Stimulated activated CD4-positive, alpha-beta T cell treated with anti-CD3 and anti-CD28 coated beads, Interleukin-4, amount 100 ng/mL, for 4 hours (primary cell): Measurements from ENCODE around the gene SETD5.

Source experiments
- DNase-seq, 2 experiments: peaks; one replicate each; pipeline ENCODE4 v3.0.0-alpha.2; 2020

The SETD5 gene

DNA sequence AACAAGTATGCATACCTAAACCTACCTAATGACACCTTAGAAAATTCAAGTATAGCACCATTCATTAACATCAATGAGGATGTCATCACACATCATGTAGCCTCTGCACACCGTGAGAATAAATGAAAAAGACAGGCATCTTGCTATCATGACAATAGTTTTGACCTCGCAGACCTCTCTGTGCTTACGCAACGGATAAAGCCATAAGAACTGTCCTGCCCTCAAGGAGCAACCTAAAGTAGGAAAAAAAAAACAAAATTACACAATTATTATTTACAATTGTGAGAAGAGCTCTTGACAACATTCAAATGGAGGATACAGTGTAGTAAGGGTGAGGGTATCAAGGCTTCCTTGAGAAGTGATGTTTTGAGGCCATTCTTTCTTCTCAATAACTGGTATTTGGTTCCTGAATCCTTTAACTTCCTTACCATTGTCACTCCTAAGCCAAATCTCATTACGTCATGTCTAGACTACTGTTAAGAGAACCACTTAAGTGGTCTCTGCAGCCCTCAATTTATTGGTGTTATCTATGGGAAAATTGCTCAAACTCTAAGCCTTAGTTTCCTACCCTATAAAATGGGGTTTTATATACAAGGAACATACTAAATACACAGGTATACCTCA is 7.0 kb upstream of the SETD5 start:
- no peak for DNase-seq

DNA sequence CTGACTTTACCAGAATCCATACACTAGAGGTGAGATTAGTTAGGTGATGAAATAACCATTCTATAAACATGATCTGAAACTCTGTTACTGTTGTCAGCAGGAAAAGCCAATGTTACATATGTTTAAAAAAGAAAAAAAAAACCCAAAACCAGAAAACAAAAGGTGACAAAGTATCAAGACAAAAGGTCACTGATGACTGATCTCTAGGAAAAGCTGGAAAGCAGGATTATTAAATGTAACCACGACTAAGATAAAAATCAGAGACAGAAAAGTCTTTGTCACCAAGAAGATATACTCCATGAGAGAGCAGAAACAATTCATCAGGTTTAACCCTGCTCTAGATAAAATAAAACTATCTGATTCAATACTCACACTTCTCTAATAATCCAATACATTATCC is 5.4 kb upstream of the SETD5 start:
- DNase-seq, result no peak

DNA sequence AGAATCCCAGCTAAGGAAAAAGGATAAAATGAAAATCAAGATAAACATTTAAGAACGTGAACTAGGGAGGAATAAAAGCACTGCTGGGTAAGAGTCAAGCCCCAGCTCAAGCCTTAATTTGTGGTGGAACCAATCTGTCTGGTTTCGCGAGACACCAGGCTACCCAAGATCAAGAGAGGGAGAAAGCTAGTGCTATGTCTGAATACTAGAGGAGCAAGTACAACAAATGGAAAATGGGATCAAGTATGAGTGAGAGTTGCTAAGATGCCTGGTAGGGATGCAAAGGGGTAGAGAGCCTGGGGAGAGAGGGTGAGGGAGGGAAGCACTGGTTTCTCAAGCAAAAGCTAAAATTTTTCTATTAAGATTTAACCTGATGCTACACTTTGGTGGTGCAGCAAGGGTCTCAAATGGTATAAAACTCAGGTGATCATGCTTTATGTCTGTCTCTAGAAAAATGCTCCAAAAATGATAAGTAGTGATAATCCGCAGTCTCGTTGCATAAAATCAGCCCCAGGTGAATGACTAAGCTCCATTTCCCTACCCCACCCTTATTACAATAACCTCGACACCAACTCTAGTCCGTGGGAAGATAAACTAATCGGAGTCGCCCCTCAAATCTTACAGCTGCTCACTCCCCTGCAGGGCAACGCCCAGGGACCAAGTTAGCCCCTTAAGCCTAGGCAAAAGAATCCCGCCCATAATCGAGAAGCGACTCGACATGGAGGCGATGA is 1.7 kb upstream of the SETD5 start:
- DNase-seq, result no peak

DNA sequence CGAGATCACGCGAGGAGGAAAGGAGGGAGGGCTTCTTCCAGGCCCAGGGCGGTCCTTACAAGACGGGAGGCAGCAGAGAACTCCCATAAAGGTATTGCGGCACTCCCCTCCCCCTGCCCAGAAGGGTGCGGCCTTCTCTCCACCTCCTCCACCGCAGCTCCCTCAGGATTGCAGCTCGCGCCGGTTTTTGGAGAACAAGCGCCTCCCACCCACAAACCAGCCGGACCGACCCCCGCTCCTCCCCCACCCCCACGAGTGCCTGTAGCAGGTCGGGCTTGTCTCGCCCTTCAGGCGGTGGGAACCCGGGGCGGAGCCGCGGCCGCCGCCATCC is 1.1 kb upstream of the SETD5 start:
- DNase-seq, result peak in 1 of 2 experiments; percentile 77

DNA sequence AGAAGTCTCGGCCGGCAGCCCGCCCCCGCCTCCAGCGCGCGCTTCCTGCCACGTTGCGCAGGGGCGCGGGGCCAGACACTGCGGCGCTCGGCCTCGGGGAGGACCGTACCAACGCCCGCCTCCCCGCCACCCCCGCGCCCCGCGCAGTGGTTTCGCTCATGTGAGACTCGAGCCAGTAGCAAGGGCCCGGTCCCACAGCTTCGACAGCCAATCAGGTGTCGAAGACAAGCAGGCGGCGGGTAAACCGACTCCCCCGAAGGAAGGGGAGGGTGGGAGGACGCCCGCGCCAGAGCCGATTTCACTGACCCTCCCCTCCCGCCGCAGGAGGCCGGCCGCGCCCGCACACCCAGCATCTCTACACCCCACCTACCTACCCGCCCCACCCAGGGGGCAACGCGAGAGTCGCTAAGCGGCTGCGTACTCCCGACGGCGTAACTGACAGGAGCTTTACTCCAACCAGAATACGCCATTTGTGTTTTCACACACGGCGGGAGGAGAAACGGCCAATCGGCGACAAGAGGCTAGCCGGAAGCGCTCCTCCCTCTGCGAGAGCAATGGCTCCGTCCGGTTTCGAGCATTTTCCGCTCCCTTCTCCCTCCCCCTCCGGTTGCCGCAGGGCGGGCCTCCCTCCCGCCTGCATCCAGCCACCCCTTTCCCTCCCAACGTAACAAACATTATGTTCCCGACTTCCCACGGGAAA is 633 bp upstream of the SETD5 start:
- DNase-seq, result peak; percentile 95 to 96

DNA sequence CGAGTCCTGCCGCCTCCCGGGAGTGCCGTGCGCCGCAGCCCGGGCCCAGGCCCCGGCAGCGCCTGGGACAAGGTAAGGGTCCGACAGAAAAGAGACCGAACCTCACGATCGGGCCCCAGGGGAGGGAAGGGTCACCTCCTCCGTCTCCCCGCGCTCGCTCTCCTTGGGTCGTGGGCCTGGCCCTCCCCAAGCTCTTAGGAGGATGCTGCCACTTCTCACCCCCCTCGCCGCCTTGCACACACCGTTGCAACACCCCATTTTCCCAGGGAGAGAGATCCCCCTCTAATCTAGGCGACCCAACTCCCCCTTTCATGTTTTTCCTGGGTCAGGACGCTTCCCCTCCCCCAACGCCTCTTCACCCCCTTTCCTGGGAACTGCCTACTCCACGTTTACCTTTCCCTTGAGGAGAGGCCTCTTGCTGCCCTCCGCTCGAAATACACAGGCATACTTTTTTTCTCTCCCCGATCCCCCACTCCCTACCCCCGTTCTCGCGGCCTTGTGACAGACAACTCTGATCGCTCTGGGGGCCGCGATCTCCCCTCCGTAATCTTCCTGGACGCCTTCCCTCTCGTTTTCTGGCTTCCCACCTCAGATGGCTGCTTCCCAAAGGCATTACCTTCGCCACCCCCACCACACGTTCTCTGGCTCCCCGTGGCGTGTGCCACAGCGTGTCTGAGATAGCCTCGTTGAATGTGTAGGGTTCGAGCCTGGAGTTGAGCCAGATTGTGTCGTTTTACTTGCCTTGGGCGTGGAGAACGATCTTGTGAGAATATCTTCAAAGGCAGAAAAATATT is 688 bp downstream of the SETD5 start:
- peak; percentile 28 to 29 for DNase-seq

DNA sequence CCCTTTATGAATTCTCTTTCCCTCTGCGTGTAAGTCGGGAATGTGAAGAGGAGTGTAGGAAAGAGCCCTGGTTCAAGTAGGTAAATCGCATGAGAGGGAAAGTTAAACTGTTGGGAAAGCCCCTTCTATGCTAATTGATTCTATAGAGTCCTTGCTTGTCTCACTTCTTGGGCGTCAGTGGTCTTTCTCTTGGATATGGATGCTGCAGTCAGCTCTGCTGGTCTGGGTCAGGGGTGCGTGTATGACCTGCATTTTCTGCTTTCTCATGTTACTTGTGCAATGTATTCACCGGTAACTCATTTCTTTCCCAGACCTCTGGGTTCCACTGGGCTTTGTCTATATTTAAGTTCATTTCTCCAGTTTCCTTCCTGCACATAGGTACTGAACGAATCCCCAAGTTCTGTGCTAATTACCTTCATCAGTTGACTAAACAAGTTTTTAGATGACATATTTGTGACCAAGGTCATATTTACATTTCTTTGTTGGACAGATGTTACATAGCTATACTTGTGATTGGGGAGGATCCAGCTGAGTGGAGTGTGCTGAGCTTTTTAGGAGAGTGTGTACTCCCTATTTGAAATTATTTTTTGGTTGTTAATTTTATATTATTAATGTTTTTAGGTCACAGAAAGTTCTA is 1.4 kb downstream of the SETD5 start:
- peak in 1 of 2 experiments; percentile 8 for DNase-seq

DNA sequence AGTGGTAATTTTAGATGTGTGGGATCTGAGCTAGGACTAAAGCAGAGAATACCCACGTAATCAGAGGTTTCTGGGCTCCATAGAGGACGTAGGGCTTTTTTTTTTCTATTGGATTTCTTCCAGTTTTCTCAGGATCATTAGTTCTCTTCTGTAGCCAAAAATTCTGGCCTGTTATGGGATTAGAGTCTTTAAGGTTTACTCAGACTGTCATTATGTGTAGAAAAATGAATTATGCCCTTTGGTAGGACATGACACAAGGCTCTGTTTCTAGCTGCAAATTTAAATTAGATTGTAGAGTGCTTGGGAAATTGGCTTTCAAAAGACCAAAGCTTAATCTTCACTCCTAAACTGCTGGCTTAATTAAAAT is 1.9 kb downstream of the SETD5 start:
- no peak for DNase-seq

DNA sequence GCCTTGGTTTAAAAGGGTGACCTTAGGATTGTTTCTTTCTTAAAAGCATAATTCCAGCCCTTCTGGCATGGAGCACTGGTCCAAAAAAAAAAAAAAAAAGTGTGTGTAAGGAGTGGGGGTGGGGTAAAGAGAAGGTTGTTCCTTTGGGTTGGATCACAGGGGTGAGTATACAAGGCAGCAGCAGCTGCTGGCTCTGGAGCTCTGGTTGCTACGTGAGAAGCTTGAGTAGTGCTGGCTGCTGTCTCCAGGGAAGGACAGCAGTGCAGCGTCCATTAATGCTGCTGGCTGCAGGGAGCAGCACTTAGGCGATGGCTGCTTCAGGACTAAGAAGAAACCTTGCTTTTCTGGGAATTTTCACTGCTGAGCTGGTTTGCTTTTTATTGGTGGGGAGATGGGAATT is 2.3 kb downstream of the SETD5 start:
- no peak for DNase-seq

DNA sequence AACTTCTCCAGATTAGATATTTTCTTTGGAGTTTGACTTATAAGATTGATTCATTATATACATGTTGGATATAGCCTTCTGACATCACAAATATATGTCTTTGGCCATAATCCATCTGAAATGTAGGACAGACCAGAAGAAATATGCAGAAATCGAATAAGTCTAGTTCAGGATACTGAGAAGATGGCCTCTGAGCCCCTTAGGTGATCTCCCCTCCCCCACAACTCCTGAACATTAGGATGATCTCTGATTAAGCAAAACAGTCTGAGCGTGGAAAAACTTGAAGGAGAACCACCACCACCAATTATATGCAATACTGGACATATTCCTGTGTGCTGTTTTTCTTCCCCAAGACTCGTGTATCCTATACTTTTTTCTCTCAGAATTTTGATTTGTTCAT is 3.2 kb downstream of the SETD5 start:
- no peak for DNase-seq

DNA sequence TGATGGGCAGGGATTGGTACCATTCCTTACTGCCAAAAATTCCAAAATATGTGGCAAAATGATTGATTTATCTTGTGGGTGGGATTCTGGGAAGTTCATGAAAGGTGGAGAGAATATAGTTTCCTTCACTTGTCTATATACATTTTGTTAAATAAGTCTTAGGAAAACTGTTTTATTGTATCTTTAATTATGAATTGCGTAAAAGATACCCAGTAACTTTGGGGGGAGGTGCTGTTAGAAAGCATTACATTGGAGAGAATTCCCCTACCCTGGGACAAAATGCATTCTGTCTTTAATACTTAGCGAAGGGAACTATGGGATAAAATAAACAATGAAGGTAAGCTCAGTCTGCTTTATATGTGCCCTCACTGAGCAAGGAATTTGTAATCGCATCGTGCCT is 4.6 kb downstream of the SETD5 start:
- DNase-seq, result no peak

DNA sequence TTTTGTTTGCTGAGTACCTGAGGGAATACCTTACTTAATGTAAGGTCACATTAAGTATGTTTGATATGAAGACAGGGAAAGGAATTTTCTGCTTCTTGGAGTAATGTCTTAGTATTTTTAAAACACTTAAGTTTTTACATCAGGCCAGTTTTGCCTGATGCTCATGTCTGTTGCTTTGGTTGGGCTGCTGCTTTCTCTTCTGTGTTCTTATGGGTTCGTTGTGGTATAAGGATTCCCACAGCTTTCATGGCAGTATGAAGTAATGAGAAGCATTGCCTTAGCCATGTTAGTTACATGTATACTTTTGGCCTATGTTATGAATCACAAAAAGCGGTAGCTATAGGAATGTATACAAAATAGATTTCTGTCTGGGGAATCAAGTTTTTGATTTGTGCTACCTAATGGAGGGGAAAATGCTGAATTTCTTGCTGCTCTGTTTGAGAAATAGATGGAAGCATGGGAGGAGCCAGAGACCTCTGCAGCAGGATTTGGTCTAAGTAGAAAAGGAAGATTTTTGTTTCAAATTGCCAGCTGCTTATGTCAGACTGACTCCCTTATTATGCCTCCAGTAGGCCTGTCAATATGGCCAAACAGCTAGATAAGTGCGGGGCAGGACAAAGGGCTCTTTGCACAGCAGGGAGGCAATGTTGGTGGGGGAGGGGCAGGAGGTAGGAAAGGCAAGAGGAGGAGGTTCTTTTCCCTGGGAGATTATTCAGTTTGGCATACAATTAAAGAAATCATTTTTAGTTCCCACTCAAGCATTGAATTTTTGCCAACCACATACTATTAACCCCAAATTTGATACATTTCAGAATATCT is 5.2 kb downstream of the SETD5 start:
- no peak for DNase-seq

DNA sequence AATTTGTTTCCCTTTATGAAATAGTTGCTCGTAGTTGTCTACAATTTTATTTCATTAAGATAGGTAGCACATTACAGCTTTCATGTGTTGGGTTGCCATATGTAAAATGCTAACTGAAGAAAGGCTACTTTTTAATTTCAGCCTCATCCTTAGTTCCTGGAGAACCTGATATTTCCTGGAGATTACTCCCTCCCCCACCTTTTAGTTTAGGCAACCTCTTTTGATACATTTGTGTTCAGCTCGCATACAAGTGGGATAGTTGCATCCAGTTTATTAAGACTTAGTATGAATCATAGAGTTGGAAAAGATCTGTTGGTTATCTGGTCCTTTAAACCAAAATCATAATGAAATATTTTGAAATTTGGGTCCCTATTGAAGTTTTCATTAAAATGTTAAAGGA is 6.0 kb downstream of the SETD5 start:
- no peak for DNase-seq

DNA sequence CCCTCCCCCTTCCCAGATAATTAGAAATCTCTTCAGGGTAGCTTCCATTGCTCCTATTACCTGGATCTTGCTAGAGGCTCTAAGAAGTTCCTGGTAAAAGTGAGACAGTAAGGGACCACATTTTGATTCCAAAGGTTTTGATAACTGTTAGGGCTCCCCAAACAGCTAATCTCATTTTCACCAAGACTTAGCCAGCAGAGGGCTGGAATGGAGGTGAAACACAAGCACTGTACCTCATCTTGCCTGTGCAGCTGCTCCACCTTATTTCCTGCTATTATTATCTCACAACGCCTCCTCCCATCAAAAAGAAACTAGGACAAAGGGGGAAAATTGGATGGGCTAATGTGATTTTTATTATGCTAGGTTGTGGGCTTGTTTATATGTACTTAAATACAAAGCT is 7.3 kb downstream of the SETD5 start:
- no peak for DNase-seq

DNA sequence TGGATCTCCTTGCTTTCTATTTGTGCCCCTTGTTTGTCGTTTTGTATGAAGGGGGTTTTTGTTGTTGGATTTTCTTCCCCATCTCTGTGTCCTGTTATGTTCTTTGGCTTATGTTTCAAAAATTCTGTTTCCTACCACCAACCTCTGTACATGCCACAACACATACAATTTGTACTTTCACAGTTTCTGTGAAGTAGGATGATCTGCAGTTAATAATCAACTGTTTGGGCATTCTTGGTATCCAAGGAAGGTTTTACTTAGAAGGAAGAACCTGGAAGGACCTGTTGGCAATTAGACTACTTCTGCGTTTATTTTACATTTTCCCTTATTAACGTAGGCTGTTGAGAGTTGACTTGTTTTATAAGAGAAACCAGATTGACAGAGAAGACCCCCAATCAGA is 8.3 kb downstream of the SETD5 start:
- no peak for DNase-seq

DNA sequence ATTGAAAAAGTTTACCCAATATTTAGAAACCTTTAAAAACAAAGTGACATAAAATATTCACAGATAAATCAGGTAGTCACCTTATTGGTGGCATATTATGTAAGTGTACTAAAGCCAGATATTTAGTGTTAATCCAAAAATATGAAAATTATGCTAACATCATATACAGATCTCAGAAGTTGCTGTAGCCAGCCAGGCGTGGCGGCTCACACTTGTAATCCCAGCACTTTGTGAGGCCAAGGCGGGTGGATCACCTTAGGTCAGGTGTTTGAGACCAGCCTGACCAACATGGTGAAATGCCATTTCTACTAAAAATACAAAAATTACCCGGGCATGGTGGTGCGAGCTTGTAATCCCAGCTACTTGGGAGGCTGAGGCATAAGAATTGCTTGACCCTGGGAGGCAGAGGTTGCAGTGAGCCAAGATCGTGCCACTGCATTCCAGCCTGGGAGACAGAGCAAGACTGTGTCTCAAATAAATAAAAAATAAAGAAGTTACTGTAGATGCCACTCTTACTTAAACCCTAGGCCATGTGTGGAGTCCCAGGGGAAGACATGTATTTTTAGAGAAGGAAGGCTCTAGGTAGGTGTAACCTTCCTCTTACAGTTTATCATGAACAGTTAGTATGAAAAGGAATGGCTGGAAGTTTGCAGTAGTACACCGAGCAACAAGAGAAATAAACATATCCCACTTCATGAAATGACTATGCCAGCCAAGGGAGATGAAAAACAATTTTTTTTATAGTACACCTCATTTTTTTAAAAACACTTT is 9.6 kb downstream of the SETD5 start:
- DNase-seq, result no peak

DNA sequence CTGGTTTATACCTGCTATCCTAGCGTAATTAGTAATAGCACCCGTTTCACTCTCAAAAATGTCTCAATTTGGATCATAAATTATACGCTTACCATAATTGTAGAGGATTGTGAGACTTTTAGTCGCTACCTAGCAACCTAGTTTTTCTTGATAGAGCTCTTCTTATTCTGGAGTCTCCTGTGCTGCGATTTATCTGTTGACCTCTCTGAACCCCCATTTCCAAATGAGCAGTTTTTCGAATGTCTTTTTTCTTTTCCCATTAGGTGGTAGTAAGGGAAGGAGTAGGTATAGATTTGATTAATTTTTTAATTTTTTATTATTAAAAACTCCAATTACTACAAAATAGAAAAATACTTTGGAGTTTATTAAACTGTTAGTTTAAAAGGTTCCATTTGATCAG is 10.6 kb downstream of the SETD5 start:
- no peak for DNase-seq

DNA sequence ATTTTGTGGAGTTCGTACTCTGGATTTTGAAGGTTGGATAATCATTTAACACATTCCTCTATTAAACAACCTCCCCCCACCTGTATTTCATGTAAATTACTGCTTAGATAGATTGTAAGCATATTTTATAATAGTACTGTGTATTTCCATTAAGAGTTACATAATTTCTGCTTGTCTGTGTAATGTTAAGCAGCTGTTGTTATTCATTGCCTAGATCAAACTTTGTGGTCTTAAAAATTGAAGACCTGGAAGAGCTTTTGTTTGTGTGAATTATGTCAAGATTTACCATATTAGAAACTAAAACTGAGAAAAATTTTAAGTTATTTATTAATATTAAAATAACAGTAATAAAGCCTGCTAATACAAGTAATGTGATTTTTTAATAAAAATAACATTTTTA is 11.1 kb downstream of the SETD5 start:
- DNase-seq, result no peak

DNA sequence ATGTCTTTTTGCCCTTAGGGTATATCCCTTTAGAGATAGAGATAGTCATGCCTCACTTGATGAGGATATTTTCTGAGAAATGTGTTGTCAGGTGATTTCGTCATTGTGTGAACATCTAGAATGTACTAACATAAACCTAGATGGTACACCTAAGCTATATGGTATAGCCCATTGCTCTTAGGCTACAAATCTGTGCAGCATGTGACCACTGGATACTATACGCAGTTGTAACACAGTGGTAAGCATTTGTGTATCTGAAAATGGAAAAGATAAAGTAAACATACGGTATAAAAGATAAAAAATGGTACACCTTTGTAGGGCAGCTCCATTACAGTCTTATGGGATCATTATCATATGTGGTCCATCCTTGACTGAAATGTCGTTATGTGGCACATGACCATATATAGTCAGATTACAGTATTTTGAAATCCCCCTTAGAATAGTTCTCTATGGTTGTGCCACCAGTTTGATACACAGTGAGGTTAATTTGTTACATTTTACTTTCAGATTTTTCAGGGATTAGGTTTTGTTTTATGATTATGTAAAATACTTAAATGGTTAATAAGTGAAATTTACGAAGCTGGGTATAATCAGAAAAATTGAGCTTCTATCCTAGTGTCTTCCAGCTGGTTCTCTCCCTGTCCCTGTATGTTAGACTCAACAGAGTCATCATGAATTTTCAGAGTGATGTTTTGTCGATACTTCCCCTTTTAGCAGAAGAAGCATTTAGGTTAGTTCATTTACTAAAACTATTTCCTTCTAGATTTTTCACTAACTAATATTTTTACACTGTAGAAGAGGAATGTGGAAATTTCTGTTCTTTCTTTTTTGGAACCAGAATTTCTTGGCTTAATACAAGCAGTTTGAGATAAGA is 12.8 kb downstream of the SETD5 start:
- DNase-seq, result no peak

DNA sequence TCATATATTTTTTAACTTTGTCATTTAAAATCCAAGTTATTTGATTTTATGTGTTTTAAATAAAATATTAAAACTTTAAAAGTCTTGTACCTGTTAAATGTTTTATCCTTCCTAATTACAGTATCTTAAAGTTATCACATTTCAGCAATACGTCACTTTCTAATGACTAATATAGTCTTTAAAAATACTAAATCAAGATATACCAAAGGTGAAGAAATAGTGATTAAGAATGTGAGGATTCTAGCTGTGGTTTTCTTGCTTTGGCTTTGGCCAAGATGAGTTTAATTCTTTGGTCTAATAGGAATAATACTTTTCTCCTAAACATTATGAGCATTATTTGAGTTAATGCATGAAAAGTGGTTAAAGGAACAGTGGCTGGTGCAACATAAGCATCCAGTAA is 13.9 kb downstream of the SETD5 start:
- no peak for DNase-seq
